ENCODE measurements around the gene OTUD7B.

The OTUD7B gene

GRCh38 chr1:149927056-149927562 lies 83.4 kb downstream of the OTUD7B start:
- H3K9me3 ChIP-seq: no peaks in the 10 kb centered on the region
- peak overlapping the region; percentile 83 for H3K4me3 ChIP-seq
- H3K27me3 ChIP-seq: no peaks in the 10 kb centered on the region
- peaks cover 47% of the 10 kb centered on the region for H3K36me3 ChIP-seq
- peaks cover 34% of the 10 kb centered on the region for H4K20me1 ChIP-seq
- no peak for TF ChIP-seq Cebpa-rat (IDR thresholded peaks at IDR 0.05)
- peak overlapping the region; percentile 79 for H3K9ac ChIP-seq
- peak overlapping the region; percentile 86 for H3K4me2 ChIP-seq
- H3K27ac ChIP-seq: peak overlapping the region; percentile 89
- H3K4me1 ChIP-seq: peaks cover 37% of the 10 kb centered on the region

DNA sequence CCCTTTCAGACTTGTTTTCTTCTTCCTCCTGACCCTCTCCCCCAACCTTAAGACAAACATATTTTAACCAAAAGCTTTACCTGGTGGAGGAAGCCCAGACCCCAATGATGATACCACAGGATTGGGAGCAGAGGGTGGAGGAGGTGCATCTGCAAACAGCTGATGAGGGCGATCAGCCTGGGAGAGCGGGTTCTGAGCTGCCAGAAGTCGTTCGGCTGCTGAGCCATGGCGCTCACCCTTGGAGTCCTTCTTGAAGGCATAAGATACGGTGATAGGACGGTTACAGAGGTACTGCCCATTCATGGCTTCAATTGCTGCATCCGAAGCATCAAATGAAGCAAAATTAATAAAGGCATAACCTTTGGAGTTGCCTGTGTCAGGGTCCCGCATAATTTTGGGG lies 84.2 kb downstream of the OTUD7B start:
- Histone ChIP-seq H3K9ac (no peak overlapping the region), H3K27ac (no peak overlapping the region), H3K4me3 (peak overlapping the region; percentile 83), H4K20me1 (peaks cover 34% of the 10 kb centered on the region), H3K4me1 (peaks cover 37% of the 10 kb centered on the region), H3K36me3 (peaks cover 54% of the 10 kb centered on the region), H3K27me3 (no peaks in the 10 kb centered on the region), H3K4me2 (peak overlapping the region; percentile 86), H3K9me3 (no peaks in the 10 kb centered on the region)
- TF ChIP-seq Cebpa-rat (IDR thresholded peaks at IDR 0.05): no peak

GRCh38 chr1:149925751-149926150 lies 84.8 kb downstream of the OTUD7B start:
- Histone ChIP-seq H3K9ac (no peak overlapping the region), H4K20me1 (peaks cover 34% of the 10 kb centered on the region), H3K4me3 (peak overlapping the region; percentile 83; the same call in 1 of the 2 replicates), H3K4me2 (peak overlapping the region; percentile 86), H3K36me3 (peaks cover 56% of the 10 kb centered on the region), H3K9me3 (no peaks in the 10 kb centered on the region), H3K4me1 (peaks cover 37% of the 10 kb centered on the region), H3K27ac (no peak overlapping the region), H3K27me3 (no peaks in the 10 kb centered on the region)
- TF ChIP-seq Cebpa-rat (IDR thresholded peaks at IDR 0.05): no peak

DNA sequence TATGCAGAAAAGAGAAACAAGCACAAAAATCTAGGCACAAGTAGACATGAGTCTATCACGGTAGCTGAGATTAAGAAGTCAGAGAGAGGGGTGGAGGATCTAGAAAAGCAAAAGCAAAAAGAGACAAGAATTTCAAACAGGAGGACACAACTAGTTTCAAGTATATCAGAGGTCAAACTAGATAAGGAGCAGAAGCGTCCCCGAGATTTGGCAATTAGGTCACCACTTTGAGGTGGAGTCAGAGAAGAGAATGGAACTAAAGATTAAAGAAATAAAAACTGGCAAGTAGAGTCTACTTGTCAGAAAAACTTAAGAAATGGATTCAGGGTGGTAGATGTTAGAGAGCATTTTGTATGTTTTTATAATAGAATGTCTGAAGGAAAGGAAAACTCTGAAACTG lies 85.2 kb downstream of the OTUD7B start:
- no peak for TF ChIP-seq Cebpa-rat (IDR thresholded peaks at IDR 0.05)
- no peak overlapping the region for H3K27ac ChIP-seq
- H3K9ac ChIP-seq: no peak overlapping the region
- no peak overlapping the region for H3K4me3 ChIP-seq
- H4K20me1 ChIP-seq: peaks cover 34% of the 10 kb centered on the region
- peak overlapping the region; percentile 86 for H3K4me2 ChIP-seq
- no peaks in the 10 kb centered on the region for H3K9me3 ChIP-seq
- H3K36me3 ChIP-seq: peaks cover 56% of the 10 kb centered on the region
- no peaks in the 10 kb centered on the region for H3K27me3 ChIP-seq
- peaks cover 37% of the 10 kb centered on the region for H3K4me1 ChIP-seq

DNA sequence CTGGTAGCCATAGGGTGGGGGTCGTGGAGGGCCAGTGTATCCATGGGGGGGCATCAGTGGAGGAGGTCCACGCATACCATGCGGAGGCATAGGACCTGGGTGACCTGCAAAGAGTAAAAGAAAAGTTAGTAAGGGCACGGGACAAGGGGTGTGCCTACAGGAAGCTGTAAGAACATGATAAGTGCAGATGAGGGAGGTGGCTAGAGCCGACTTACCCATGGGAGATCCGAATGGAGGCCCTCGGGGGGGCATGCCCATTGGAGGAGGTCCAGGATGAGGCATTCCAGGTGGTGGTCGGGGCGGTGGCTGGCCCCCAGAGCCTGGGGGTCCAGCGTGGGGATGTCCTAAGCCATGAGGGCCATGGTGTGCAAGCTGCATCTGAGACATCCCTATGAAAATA lies 86.9 kb downstream of the OTUD7B start:
- peaks cover 56% of the 10 kb centered on the region for H3K36me3 ChIP-seq
- H4K20me1 ChIP-seq: peaks cover 34% of the 10 kb centered on the region

DNA sequence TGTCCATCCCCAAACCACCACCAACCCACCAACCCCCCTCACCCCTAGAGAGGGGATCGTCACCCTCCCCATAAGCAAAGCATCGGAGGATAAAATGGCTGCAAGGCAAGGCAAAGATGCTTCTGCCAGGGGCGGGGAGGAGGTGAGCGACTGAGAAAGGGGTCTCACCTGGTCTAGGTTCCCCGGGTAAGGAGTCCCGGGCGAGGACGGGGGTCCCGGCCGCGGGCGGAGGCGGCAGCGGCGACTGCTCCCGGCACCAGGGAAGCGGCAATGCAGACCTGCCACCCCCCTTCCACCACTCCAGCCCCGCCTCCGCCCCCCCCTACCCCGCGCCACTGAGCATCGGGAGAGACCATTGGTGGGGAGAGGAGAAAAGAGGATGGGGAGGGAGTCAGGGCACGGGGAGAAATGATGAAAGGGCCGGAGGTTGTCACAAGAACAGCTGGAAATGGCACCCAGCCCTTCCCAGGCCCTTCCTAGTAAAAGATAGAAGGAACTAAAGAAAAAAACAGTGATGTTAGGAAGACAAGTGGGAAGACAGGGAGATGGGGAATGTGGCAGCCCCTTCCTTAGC lies 92.9 kb downstream of the OTUD7B start, which contains the start of gene SV2A:
TSS of gene SV2A (minus strand) at position 274 of the 574 bp plus-strand sequence. CDS start 4,004 bp downstream, outside the sequence.
- H3K27ac ChIP-seq: peak within 1 kb of the TSS; percentile 76

More for the DNA sequence above, 86.9 kb downstream of the OTUD7B start:
- Histone ChIP-seq H3K4me1 (peaks cover 33% of the 10 kb centered on the region), H3K27me3 (no peaks in the 10 kb centered on the region), H3K9me3 (no peaks in the 10 kb centered on the region), H3K9ac (no peak overlapping the region), H3K4me3 (no peak overlapping the region), H3K4me2 (no peak overlapping the region), H3K27ac (no peak overlapping the region)
- TF ChIP-seq Cebpa-rat (IDR thresholded peaks at IDR 0.05): no peak

GRCh38 chr1:149916898-149917252 lies 93.7 kb downstream of the OTUD7B start:
- Histone ChIP-seq H3K4me3 (peak overlapping the region; percentile 79), H3K4me1 (peaks cover 39% of the 10 kb centered on the region), H4K20me1 (no peaks in the 10 kb centered on the region), H3K9ac (peak overlapping the region; percentile 83), H3K27me3 (no peaks in the 10 kb centered on the region), H3K4me2 (peak overlapping the region; percentile 91), H3K9me3 (no peaks in the 10 kb centered on the region), H3K27ac (peak overlapping the region; percentile 76), H3K36me3 (peaks cover 30% of the 10 kb centered on the region)
- no peak for TF ChIP-seq Cebpa-rat (IDR thresholded peaks at IDR 0.05)

More for the DNA sequence above, 92.9 kb downstream of the OTUD7B start, which contains the start of gene SV2A:
- peak within 1 kb of the TSS; percentile 91 for H3K4me2 ChIP-seq
- no peaks in the 10 kb centered on the region for H3K9me3 ChIP-seq
- peak within 1 kb of the TSS; percentile 79 for H3K4me3 ChIP-seq
- H4K20me1 ChIP-seq: no peaks in the 10 kb centered on the region
- TF ChIP-seq Cebpa-rat (IDR thresholded peaks at IDR 0.05): no peak
- H3K4me1 ChIP-seq: peaks cover 39% of the 10 kb centered on the region
- peaks cover 30% of the 10 kb centered on the region for H3K36me3 ChIP-seq
- peak within 1 kb of the TSS; percentile 83 for H3K9ac ChIP-seq
- H3K27me3 ChIP-seq: no peaks in the 10 kb centered on the region

DNA sequence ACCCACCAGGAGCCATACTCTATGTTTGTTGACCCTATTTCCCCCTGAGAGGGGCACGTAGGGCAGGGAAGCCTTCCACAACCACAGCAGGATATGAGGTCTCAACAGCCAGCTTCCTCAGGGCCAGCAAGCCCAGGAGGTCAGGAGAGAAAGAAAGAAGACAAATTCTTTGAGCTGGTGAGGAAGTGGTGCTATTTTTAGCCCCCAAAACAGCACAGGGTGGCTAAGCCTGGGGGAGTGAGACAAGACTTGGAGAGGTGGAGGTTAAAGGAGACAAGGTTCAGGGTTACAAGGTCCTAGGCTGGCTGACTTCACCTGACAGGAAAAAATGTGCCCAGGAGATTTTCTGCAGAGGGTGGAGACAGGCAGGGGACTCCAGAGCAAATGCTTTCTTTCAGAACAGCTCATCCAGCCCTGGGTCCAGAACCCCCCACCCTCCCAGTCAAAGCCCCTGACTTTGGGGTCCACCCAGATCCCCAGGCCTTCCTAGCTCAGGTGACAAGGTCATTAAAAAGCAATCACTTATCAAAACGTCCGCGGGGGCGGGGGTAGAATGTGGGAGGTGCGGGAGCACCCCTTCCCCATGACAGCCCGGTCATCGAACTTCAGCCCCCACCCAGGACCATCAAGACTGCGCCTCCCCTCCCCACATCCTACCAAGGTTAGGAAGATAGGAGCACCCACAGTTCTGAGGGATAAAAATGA lies 94.2 kb downstream of the OTUD7B start:
- Histone ChIP-seq H4K20me1 (no peaks in the 10 kb centered on the region), H3K9me3 (no peaks in the 10 kb centered on the region), H3K4me1 (peaks cover 39% of the 10 kb centered on the region), H3K4me2 (peak overlapping the region; percentile 91), H3K4me3 (peak overlapping the region; percentile 79), H3K27ac (peak overlapping the region; percentile 76), H3K9ac (peak overlapping the region; percentile 83), H3K27me3 (no peaks in the 10 kb centered on the region), H3K36me3 (peaks cover 30% of the 10 kb centered on the region)
- TF ChIP-seq Cebpa-rat (IDR thresholded peaks at IDR 0.05): no peak

DNA sequence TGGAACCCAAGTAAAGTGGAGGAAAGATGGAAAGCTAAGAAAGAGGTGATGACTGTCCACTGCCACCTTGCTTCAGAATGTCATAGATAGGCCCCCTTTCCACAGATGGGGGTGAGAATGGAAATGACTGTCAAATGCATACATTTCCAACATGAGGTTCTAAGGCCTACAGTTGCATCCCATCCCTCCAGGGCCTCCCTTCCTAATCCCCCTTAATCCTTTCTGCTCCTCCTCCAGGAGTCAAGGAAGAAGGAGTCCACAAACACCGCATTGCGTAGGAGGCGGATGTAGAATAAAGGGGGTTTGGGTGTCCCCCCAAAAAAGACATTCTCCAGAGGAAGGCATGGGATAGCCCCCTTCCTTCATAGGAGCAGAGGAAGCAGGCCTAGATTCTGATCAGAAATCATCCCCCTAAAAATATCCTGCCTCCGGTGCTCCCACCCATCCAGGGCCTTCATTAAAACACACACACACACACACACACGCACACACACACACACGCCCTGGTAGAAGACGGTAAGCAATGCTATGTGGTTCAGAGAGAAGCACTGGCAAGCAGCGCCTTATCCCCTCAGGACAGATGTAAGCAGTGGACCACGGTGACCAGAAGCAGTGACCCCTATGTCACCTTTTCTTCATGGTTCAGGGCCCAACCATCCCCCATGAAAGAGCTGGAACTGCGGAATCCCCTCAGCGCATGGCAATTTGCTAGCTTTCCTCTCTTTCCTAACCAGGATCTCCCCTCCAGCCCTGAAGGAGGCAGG lies 94.9 kb downstream of the OTUD7B start:
- peak overlapping the region; percentile 76 for H3K27ac ChIP-seq
- H3K4me2 ChIP-seq: peak overlapping the region; percentile 91
- H3K36me3 ChIP-seq: peaks cover 34% of the 10 kb centered on the region
- TF ChIP-seq Cebpa-rat (IDR thresholded peaks at IDR 0.05): no peak
- H4K20me1 ChIP-seq: no peaks in the 10 kb centered on the region
- H3K4me1 ChIP-seq: peaks cover 39% of the 10 kb centered on the region
- H3K9ac ChIP-seq: peak overlapping the region; percentile 83
- H3K27me3 ChIP-seq: no peaks in the 10 kb centered on the region
- peak overlapping the region; percentile 79 for H3K4me3 ChIP-seq
- H3K9me3 ChIP-seq: no peaks in the 10 kb centered on the region
